Suprapubic skin (tissue), 3 donors: ENCODE results near the gene CNTNAP3.
"Not testable (repeated sequence)": the region's sequence is repeated elsewhere in the genome, so short reads cannot be mapped to it uniquely, and the experiment has no call there.

Experiments used
- CTCF ChIP-seq, 2 donors: fragments of 200-600 bp in 1 of 2; fragments of 450-650 bp in 1 of 2; sonication (generic) in 1 of 2; IDR thresholded peaks; one replicate each; pipeline ENCODE4 v1.5.1; 2016 to 2019; ENCODE audit warnings: antibody characterized with exemption in 2 of 2, mild to moderate bottlenecking in 1 of 2, moderate library complexity in 1 of 2
- POLR2AphosphoS5 ChIP-seq, 3 donors: sonication (generic); formaldehyde crosslinking; IDR thresholded peaks; one replicate each; pipeline ENCODE4 v1.6.1; 2017; ENCODE audit warnings: antibody characterized with exemption in 3 of 3

GRCh38 chr9:39042352-39042803 lies 245.6 kb downstream of the CNTNAP3 start:
- not testable (repeated sequence) for TF ChIP-seq CTCF, POLR2AphosphoS5 (IDR thresholded peaks at IDR 0.05)
